Loucy (cell line): Measurements from ENCODE around the gene FOXRED1.
"Not testable (repeated sequence)": the region's sequence is repeated elsewhere in the genome, so short reads cannot be mapped to it uniquely, and the experiment has no call there.

ENCODE experiments used
- H2AFZ ChIP-seq: fragments of 200-600 bp; sonication (generic); 2 replicates; pipeline ENCODE4 v1.6.0; 2016; ENCODE audit warnings: antibody characterized with exemption, mild to moderate bottlenecking, low read length, moderate library complexity
- H3F3A ChIP-seq: fragments of 200-600 bp; 2 replicates; pipeline ENCODE4 v1.6.0; 2016; ENCODE audit warnings: antibody characterized with exemption, low read depth, mild to moderate bottlenecking
- H3K27me3 ChIP-seq: fragments of 200-600 bp; sonication (generic); 2 replicates; pipeline ENCODE4 v1.6.1; 2014; ENCODE audit warnings: low read length, mild to moderate bottlenecking; ENCODE audit not compliant: insufficient read depth, poor library complexity, severe bottlenecking
- H3K36me3 ChIP-seq: fragments of 200-600 bp; sonication (generic); 2 replicates; pipeline ENCODE4 v1.6.1; 2016; ENCODE audit warnings: low read length; ENCODE audit not compliant: insufficient read depth
- H3K4me1 ChIP-seq: fragments of 200-600 bp; sonication (generic); 2 replicates; pipeline ENCODE4 v1.5.1; 2014; ENCODE audit warnings: low read length, mild to moderate bottlenecking; ENCODE audit not compliant: insufficient read depth, poor library complexity, severe bottlenecking
- H3K4me2 ChIP-seq: fragments of 200-600 bp; sonication (generic); 2 replicates; pipeline ENCODE4 v1.6.0; 2014; ENCODE audit warnings: antibody characterized with exemption, low read length, low read depth, mild to moderate bottlenecking; ENCODE audit not compliant: poor library complexity, severe bottlenecking
- H3K4me3 ChIP-seq: fragments of 200-600 bp; sonication (generic); 2 replicates; pipeline ENCODE4 v1.5.1; 2014; ENCODE audit warnings: low read length, mild to moderate bottlenecking, mixed read lengths; ENCODE audit not compliant: poor library complexity, severe bottlenecking
- H3K79me2 ChIP-seq: fragments of 200-600 bp; sonication (generic); 2 replicates; pipeline ENCODE4 v1.6.1; 2014; ENCODE audit warnings: low read length; ENCODE audit not compliant: insufficient read depth
- H3K9ac ChIP-seq: fragments of 200-600 bp; sonication (generic); 2 replicates; pipeline ENCODE4 v1.6.0; 2014; ENCODE audit warnings: mild to moderate bottlenecking, low read depth, low read length, moderate library complexity; ENCODE audit not compliant: poor library complexity, severe bottlenecking
- H3K9me2 ChIP-seq: fragments of 200-600 bp; sonication (generic); replicated peaks from 2 replicates; pipeline ENCODE4 v1.6.1; 2016; ENCODE audit warnings: low read depth, low read length, mixed read lengths
- H3K9me3 ChIP-seq: fragments of 200-600 bp; sonication (generic); 2 replicates; pipeline ENCODE4 v1.6.1; 2014; ENCODE audit warnings: mild to moderate bottlenecking, antibody characterized with exemption, low read length, low read depth; ENCODE audit not compliant: insufficient read depth
- H4K20me1 ChIP-seq: fragments of 200-600 bp; sonication (generic); 2 replicates; pipeline ENCODE4 v1.6.0; 2014; ENCODE audit warnings: antibody characterized with exemption, low read length, mild to moderate bottlenecking; ENCODE audit not compliant: insufficient read depth, poor library complexity, severe bottlenecking
- EZH2phosphoT487 ChIP-seq: fragments of 200-600 bp; IDR thresholded peaks from 2 replicates; pipeline ENCODE4 v1.6.1; 2018; ENCODE audit warnings: antibody characterized with exemption, mild to moderate bottlenecking, moderate library complexity, borderline replicate concordance
- TF ChIP-seq, protein P1 (sequence below): fragments of 200-600 bp; sonication (generic); conservative IDR thresholded peaks from 2 replicates; pipeline ENCODE4 v1.5.1; 2014; ENCODE audit warnings: mild to moderate bottlenecking, antibody characterized with exemption, low read length

Gene FOXRED1

GRCh38 chr11:126246636-126247035, 22.3 kb upstream of the FOXRED1 start:
- Histone ChIP-seq H4K20me1 (no peaks in the 10 kb centered on the region), H3K4me2 (no peak overlapping the region), H2AFZ (no peak overlapping the region), H3K36me3 (peaks cover 40% of the 10 kb centered on the region; the same call in 1 of the 2 replicates), H3K4me1 (no peaks in the 10 kb centered on the region), H3K79me2 (no peaks in the 10 kb centered on the region), H3F3A (no peaks in the 10 kb centered on the region), H3K9ac (no peak overlapping the region), H3K9me3 (no peaks in the 10 kb centered on the region), H3K27me3 (no peaks in the 10 kb centered on the region), H3K4me3 (no peak overlapping the region), H3K9me2 (no peaks in the 10 kb centered on the region)
- TF ChIP-seq, protein P1, sequence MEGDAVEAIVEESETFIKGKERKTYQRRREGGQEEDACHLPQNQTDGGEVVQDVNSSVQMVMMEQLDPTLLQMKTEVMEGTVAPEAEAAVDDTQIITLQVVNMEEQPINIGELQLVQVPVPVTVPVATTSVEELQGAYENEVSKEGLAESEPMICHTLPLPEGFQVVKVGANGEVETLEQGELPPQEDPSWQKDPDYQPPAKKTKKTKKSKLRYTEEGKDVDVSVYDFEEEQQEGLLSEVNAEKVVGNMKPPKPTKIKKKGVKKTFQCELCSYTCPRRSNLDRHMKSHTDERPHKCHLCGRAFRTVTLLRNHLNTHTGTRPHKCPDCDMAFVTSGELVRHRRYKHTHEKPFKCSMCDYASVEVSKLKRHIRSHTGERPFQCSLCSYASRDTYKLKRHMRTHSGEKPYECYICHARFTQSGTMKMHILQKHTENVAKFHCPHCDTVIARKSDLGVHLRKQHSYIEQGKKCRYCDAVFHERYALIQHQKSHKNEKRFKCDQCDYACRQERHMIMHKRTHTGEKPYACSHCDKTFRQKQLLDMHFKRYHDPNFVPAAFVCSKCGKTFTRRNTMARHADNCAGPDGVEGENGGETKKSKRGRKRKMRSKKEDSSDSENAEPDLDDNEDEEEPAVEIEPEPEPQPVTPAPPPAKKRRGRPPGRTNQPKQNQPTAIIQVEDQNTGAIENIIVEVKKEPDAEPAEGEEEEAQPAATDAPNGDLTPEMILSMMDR = no peak
- TF ChIP-seq EZH2phosphoT487 = no peak

GRCh38 chr11:126253265-126253664, 15.7 kb upstream of the FOXRED1 start:
- Histone ChIP-seq H3K4me3 (no peak overlapping the region), H3K27me3 (no peaks in the 10 kb centered on the region), H3K79me2 (no peaks in the 10 kb centered on the region), H3K9me2 (no peaks in the 10 kb centered on the region), H4K20me1 (no peaks in the 10 kb centered on the region), H3K36me3 (peaks cover 55% of the 10 kb centered on the region; the same call in 1 of the 2 replicates), H3K9ac (no peak overlapping the region), H3F3A (no peaks in the 10 kb centered on the region), H3K4me1 (no peaks in the 10 kb centered on the region), H3K4me2 (no peak overlapping the region), H2AFZ (no peak overlapping the region), H3K9me3 (no peaks in the 10 kb centered on the region)
- TF ChIP-seq, protein P1 = no peak
- TF ChIP-seq EZH2phosphoT487 = no peak

- Histone ChIP-seq H3K9me3 (no peaks in the 10 kb centered on the region), H4K20me1 (no peaks in the 10 kb centered on the region), H3K9ac (no peak overlapping the region), H3K27me3 (no peaks in the 10 kb centered on the region), H3K4me3 (no peak overlapping the region), H3F3A (no peaks in the 10 kb centered on the region), H3K79me2 (no peaks in the 10 kb centered on the region), H3K4me1 (no peaks in the 10 kb centered on the region), H2AFZ (no peak overlapping the region), H3K36me3 (peaks cover 55% of the 10 kb centered on the region; the same call in 1 of the 2 replicates), H3K9me2 (no peaks in the 10 kb centered on the region), H3K4me2 (no peak overlapping the region)
- TF ChIP-seq, protein P1 = no peak
- TF ChIP-seq EZH2phosphoT487 = no peak
Measured at GRCh38 chr11:126254819-126255218, 14.1 kb upstream of the FOXRED1 start.

GRCh38 chr11:126255507-126255906, 13.4 kb upstream of the FOXRED1 start:
- H3K4me1 ChIP-seq, H3F3A ChIP-seq, H3K9ac ChIP-seq, H4K20me1 ChIP-seq, H3K79me2 ChIP-seq, H3K9me3 ChIP-seq, H3K9me2 ChIP-seq, H3K4me3 ChIP-seq, H3K4me2 ChIP-seq, H3K27me3 ChIP-seq, H2AFZ ChIP-seq: not testable (repeated sequence)
- H3K36me3 ChIP-seq = peaks cover 55% of the 10 kb centered on the region; the same call in 1 of the 2 replicates
